SIG-M5 (cell line): ENCODE measurements around the gene TBL2.
"Not testable (repeated sequence)": the region's sequence is repeated elsewhere in the genome, so short reads cannot be mapped to it uniquely, and the experiment has no call there.

Source experiments
- DNase-seq: peaks from one replicate; lab custom pipeline; 2025; lab: John Stamatoyannopoulos, UW

Gene TBL2

DNA sequence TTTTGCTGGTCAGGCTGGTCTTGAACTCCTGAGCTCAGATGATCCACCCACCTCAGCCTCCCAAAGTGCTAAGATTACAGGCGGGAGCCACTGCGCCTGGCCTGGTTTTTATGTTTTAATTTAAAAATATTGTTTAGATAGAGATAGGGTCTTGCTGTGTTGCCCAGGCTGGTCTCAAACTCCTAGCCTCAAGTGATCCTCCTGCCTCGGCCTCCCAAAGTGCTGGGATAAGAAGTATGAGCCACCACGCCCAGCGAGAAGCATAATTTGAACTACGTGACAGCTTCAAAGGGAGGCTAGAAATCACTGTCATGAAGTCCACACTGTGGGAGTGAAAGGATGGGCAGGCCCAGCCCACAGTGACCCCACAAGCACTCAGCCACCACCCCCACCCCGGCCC, 42.5 kb downstream of the TBL2 start:
- DNase-seq = not testable (repeated sequence)

DNA sequence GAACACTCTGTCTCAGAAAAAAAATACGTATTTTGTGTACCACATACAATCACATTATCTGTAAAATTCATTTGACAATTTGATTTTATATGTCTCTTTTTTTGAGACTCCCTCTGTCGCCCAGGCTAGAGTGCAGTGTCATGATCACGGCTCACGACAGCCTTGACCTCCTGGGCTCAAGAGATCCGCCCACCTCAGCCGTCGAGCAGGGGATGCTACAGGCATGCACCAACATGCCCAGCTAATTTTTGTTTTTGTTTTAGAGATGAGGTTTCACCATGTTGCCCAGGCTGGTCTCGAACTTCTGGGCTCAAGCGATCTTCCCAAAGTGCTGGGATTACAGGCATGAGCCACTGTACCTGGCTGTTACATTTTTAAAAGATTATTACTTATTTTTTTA, 44.6 kb downstream of the TBL2 start:
- no peak for DNase-seq

DNA sequence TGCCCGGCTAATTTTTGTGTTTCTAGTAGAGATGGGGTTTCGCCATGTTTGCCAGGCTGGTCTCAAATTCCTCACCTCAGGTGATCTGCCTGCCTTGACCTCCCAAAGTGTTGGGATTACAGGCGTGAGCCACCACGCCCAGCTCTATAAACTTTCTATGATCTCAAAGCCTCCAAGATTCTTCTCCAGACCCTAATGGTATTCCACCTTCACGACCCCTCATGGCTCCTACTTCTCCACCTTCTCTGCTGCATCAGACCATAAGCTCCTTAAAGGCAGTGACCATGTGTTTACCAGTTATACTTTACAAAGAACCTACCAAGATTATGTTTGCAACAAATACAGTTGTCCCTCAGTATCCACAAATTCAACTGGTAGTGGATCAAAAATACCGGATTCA, 46.2 kb downstream of the TBL2 start:
- DNase-seq = no peak

DNA sequence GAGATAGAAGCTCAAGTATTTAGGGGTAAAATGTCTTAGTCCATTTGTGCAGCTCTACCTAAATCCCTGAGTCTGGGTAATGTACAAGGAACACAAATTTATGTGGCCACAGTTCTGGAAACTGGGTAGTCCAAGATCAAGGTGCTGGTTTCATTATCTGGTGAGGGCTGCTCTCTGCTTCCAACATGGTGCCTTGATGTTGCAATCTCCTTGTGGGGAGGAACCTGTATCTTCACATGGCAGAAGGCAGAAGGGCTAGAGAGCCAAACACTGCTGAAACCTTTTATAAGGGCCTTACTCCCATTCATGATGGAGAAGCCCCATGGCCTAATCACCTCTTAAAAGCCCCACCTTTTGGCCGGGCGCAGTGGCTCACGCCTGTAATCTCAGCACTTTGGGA, 47.6 kb downstream of the TBL2 start:
- DNase-seq = no peak

DNA sequence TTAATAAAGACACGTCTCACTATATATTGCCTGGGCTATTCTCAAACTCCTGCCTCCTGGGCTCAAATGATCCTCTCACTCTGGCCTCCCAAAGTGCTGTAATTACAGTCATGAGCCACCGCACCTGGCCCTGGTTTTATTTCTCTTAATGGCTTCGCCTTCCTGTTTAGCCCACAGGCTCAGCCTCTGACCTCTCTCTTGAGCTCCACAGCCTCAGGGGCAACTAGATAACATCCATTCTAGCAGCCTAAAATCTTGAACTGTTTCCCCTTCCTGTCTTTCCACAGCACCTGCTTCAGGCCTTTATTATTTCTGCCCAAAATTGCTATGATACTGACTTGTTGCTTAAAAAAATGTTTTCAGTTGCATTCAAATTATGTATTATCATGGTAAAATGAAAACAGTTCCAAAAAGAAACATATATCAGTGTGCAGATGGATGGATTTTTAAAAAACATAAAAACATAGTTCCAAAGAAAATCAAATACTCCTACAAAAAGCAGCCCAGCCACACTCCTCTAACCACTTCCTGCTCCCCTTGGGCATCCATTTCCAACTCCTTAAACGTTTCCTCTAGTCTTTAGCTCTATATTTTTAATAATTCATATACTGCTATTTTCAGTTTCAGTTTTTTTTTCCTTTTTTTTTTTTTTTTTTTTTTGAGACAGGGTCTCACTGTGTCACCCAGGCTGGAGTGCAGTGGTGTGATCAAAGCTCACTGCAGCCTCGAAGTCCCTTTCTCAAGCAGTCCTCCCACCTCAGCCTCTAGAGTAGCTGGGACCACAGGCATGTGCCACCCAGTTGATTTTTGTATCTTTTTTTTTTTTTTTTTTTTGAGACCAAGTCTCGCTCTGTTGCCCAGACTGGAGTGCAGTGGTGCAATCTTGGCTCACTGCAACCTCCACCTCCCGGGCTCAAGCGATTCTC, 51.2 kb downstream of the TBL2 start:
- no peak for DNase-seq

DNA sequence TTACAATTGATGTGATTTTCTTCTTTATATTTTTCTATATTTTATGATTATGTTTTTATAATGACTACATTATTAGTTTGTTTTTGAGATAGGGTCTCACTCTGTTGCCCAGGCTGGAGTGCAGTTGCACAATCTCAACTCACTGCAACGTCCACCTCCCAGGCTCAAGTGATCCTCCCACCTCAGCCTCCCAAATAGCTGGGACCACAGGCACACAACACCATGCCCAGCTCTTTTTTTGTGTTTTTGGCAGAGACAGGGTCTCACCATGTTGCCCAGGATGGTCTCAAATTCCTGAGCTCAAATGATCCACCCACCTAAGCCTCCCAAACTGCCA, 52.3 kb downstream of the TBL2 start:
- DNase-seq = not testable (repeated sequence)

DNA sequence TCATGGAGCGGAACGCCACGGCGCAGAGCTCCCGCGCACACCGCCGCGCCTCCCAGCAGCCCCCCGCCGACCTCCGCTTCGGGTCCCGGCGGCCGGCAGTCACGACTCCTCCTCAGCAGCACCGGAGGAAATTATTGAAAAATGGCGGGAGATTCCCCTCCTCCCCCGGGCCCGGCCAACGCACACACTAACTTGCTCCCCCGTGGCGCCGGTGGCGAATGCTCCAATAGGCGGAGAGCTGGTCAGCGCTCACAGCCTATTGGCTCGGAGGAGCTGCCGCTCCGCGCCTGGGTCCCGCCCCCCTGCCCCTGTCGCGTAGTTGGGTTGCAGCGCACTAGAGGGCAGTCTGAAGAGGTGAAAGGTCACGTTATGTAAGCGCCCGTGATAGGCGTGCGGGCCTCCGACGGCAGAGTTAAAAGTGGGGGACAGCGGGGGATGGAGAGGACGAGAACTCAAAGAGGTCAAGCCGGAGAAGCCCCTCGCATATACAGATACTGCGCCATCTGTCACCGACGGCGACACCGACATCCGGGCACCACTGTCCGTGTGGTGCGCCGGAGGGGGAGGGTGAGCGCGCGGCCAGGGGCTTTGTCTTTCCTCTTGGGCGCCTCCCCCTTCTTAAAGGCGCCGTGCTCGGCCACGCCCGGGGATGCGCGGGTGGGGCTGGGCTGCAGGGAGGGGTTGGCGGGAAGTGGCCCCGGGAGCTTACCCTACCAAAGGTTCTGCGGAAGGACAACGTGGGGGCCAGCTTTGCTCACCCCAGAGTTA, 56.1 kb downstream of the TBL2 start, which contains the start of gene BAZ1B:
Gene BAZ1B, minus strand, starts transcription at position 189 of the 768 bp plus-strand sequence. CDS start 360 bp downstream, outside the sequence.
- DNase-seq = peak; percentile 73

DNA sequence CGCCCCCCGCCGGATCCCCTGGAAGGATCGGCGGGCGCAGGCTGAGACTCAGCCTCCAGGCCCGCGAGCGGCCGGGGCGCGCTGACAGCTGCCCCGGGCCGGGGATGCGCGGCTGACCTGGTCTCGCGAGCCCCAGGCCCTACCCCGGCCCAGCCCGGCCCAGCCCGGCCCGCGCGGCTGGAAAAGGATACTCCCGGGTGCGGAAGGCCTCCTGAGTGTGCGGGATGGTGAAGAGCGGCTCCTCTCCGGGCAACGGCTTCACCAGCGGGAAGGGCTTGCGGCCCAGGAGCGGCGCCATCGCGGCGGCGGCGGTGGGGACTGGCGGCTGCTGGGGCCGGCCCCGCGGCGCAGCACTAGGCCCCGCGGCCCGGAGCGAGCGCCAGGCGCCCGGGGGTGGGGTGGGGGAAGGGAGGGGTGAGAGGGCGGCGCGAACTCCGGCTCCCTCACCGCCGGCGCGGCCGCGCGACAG, 56.7 kb downstream of the TBL2 start:
- DNase-seq = no peak

DNA sequence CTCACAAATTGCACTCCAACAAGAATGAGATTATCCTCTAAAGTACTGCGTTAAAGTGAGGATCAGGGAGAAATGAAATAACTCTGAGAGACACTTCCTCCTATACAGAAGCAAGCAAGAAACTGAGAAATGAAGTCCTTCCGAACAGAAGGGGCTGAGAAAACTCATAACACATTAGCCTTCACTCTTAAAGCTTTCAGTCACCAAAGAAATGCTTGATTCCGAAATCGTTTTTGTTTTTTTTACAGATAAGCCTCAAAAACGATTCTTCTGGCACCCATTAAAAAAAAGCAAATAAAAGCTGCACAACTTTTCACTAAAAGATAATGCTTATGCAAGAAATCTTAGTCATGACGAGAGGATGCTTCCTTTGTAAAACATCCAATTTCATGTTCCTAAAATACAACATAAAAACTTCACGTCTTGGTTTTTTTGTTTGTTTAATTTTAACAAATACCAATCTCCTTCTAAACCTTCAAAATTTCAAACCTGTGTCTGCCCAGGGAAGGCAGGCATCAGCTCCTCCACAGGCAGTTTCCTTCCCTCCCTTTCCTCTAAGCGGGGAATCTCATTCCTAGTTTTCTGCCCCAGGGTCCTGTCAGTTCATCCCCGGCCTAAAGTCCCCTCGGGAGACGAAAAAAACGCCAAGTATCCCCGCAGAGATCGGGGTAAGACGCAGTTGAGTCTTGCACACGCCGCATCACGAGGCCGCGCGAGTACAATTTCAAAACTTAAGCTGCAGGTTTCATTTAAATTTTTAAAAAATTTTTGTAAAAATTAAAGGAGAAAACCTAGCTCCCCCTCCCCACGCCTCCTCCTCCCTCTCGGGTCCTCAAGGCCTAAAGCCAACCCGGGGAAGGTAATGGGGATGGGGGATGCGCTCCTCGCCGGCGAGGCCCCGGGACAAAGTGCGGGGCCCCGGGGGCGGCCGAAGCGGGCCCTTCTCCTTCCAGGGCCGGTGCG, 57.4 kb downstream of the TBL2 start:
- no peak for DNase-seq

DNA sequence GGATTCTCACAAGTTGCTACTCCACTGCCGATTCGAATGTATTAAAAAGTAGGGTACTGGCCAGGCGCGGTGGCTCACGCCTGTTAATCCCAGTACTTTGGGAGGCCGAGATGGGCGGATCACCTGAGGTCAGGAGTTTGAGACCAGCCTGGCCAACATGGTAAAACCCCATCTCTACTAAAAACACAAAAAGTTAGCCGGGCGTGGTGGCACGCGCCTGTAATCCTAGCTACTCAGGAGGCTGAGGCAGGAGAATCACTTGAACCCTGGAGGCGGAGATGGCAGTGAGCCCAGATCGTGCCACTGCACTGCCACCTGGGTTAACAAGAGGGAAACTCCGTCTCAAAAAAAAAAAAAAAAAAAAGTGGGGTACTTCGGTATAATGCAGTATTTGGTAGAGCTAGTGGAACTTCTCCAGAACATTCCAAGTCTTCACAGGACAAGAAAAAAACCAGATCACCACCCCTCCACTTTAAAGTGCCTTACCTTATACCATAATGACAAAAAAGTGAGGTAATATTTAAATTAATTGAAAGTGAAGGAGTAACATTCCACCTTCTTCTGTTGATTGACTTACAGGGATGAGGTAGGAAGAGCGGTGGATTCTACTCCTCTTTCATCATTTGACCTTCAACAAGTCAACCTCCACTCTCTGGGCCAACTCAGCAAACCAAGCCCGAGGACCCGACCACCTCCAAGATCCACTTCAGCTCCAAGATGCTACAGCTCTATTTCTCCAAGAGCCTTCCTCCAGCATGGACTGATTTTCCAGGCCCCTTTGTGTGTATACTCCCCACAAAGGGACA, 58.3 kb downstream of the TBL2 start:
- no peak for DNase-seq

DNA sequence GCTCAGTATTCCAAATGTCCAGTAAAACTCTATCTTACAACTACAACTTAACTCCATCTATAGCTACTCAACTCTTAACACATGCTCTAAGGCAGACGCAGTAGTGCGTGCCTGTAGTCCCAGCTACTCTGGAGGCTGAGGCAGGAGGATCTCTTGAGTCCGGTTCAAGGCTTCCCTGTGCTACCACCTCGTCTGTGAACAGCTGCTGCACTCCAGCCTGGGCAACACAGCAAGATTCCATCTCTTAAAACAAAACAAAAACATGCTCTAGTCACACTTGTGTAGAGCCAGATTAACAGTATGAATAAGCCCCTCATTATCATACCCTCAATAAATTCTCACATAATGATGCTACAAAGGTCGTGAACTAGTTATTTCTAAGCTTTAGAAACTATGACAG, 59.9 kb downstream of the TBL2 start:
- DNase-seq = no peak
